Measurements from ENCODE around the gene PLEKHG1. TPM values are rescaled to one million over a fixed set of nuclear protein-coding genes. Genes with fewer than 3 reads are reported as not detected.

The PLEKHG1 gene
- total and polyA plus RNA-seq, 2 of the 13 experiments (the other 11 are each of a cell fraction or from before 2014, with no cell fraction given): 0.03 to 0.04 TPM

DNA sequence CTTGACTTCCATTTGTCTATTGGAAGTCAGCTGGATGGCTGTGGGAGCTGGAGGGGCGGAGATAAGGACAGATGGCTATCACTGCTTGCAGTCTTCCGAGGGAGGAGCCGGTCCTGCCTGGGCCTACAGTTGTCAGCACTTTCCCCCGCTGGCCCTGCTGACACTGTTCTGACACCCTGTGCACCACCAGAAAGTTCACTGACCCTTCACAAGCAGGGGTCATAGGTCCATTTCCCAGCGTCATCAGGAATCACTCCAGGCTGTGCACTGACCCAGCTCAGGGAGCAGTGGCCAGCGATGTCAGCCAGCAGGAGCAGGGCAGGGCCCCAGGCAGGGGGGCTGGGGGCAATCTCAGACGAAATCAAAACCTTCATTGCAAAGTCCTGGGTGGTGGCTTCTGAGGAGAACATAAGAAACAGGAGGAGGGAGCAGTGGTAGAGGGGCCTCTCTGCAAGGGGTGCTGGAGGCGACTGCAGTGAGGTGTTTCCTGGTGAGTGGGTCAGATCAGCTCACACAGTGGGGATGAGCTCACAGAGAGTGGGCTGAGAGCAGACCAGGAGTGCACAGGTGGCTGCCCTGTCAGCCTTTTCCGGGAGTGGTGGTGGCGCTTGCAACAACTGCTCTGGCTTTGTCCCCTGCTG is 26.5 kb upstream of the PLEKHG1 start (continued):
- TF ChIP-seq, protein P1, sequence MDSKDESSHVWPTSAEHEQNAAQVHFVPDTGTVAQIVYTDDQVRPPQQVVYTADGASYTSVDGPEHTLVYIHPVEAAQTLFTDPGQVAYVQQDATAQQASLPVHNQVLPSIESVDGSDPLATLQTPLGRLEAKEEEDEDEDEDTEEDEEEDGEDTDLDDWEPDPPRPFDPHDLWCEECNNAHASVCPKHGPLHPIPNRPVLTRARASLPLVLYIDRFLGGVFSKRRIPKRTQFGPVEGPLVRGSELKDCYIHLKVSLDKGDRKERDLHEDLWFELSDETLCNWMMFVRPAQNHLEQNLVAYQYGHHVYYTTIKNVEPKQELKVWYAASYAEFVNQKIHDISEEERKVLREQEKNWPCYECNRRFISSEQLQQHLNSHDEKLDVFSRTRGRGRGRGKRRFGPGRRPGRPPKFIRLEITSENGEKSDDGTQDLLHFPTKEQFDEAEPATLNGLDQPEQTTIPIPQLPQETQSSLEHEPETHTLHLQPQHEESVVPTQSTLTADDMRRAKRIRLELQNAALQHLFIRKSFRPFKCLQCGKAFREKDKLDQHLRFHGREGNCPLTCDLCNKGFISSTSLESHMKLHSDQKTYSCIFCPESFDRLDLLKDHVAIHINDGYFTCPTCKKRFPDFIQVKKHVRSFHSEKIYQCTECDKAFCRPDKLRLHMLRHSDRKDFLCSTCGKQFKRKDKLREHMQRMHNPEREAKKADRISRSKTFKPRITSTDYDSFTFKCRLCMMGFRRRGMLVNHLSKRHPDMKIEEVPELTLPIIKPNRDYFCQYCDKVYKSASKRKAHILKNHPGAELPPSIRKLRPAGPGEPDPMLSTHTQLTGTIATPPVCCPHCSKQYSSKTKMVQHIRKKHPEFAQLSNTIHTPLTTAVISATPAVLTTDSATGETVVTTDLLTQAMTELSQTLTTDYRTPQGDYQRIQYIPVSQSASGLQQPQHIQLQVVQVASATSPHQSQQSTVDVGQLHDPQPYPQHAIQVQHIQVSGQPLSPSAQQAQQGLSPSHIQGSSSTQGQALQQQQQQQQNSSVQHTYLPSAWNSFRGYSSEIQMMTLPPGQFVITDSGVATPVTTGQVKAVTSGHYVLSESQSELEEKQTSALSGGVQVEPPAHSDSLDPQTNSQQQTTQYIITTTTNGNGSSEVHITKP (CRISPR knock-in tag; IDR thresholded peaks at IDR 0.05; ENCODE audit: low read depth): no peak
- TF ChIP-seq, protein P2, sequence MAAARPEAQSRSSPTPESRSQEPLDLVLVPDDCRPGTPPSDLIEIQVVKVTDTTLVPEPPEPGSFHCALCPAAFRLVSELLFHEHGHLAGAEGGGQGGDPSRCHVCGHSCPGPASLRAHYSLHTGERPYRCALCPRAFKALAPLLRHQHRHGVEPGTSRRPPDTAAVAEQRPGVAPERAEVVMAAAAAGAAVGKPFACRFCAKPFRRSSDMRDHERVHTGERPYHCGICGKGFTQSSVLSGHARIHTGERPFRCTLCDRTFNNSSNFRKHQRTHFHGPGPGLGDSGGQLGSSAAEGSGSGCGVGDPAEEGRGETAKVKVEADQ (CRISPR knock-in tag; IDR thresholded peaks at IDR 0.05; ENCODE audit: borderline replicate concordance): no peak
- TF ChIP-seq ZSCAN9 (CRISPR knock-in tag; IDR thresholded peaks at IDR 0.05; ENCODE audit: borderline replicate concordance): no peak
- no peak for TF ChIP-seq FOXC1 (CRISPR knock-in tag; IDR thresholded peaks at IDR 0.05; ENCODE audit: borderline replicate concordance)
- TF ChIP-seq FOSL1 (CRISPR knock-in tag; IDR thresholded peaks at IDR 0.05; ENCODE audit: borderline replicate concordance): no peak
- TF ChIP-seq IRX3 (CRISPR knock-in tag; IDR thresholded peaks at IDR 0.05; ENCODE audit: borderline replicate concordance, low read depth): no peak
- no peak for TF ChIP-seq SMAD9 (CRISPR knock-in tag; IDR thresholded peaks at IDR 0.05)
- no peak for TF ChIP-seq MXD4 (CRISPR knock-in tag; IDR thresholded peaks at IDR 0.05)
- no peak for TF ChIP-seq ASH2L (IDR thresholded peaks at IDR 0.05; ENCODE audit: insufficient read length, low read depth, low read length)
- TF ChIP-seq RXRA (CRISPR knock-in tag; IDR thresholded peaks at IDR 0.05): peak; percentile 93
- no peak for TF ChIP-seq KDM2A (CRISPR knock-in tag; IDR thresholded peaks at IDR 0.05; ENCODE audit: borderline replicate concordance, low read depth)
- TF ChIP-seq, protein P3, sequence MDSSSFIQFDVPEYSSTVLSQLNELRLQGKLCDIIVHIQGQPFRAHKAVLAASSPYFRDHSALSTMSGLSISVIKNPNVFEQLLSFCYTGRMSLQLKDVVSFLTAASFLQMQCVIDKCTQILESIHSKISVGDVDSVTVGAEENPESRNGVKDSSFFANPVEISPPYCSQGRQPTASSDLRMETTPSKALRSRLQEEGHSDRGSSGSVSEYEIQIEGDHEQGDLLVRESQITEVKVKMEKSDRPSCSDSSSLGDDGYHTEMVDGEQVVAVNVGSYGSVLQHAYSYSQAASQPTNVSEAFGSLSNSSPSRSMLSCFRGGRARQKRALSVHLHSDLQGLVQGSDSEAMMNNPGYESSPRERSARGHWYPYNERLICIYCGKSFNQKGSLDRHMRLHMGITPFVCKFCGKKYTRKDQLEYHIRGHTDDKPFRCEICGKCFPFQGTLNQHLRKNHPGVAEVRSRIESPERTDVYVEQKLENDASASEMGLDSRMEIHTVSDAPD (CRISPR knock-in tag; IDR thresholded peaks at IDR 0.05): no peak
- TF ChIP-seq, protein P4, sequence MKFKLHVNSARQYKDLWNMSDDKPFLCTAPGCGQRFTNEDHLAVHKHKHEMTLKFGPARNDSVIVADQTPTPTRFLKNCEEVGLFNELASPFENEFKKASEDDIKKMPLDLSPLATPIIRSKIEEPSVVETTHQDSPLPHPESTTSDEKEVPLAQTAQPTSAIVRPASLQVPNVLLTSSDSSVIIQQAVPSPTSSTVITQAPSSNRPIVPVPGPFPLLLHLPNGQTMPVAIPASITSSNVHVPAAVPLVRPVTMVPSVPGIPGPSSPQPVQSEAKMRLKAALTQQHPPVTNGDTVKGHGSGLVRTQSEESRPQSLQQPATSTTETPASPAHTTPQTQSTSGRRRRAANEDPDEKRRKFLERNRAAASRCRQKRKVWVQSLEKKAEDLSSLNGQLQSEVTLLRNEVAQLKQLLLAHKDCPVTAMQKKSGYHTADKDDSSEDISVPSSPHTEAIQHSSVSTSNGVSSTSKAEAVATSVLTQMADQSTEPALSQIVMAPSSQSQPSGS (CRISPR knock-in tag; IDR thresholded peaks at IDR 0.05): peak; percentile 28; the same call in 1 of the 2 replicates
- TF ChIP-seq RNF2 (conservative IDR thresholded peaks at IDR 0.05; ENCODE audit: low read depth): no peak
- TF ChIP-seq ARHGAP35 (CRISPR knock-in tag; IDR thresholded peaks at IDR 0.05; ENCODE audit: borderline replicate concordance): no peak
- TF ChIP-seq, protein P5, sequence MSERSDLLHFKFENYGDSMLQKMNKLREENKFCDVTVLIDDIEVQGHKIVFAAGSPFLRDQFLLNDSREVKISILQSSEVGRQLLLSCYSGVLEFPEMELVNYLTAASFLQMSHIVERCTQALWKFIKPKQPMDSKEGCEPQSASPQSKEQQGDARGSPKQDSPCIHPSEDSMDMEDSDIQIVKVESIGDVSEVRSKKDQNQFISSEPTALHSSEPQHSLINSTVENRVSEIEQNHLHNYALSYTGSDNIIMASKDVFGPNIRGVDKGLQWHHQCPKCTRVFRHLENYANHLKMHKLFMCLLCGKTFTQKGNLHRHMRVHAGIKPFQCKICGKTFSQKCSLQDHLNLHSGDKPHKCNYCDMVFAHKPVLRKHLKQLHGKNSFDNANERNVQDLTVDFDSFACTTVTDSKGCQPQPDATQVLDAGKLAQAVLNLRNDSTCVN (CRISPR knock-in tag; IDR thresholded peaks at IDR 0.05; ENCODE audit: borderline replicate concordance): no peak
- no peak for TF ChIP-seq ZNF619 (CRISPR knock-in tag; IDR thresholded peaks at IDR 0.05)
- TF ChIP-seq ZNF552 (CRISPR knock-in tag; IDR thresholded peaks at IDR 0.05; ENCODE audit: borderline replicate concordance): no peak
- TF ChIP-seq SRSF1 (optimal IDR thresholded peaks at IDR 0.05; ENCODE audit: low read depth, low read length): no peak
- TF ChIP-seq ZFP37 (CRISPR knock-in tag; IDR thresholded peaks at IDR 0.05; ENCODE audit: borderline replicate concordance): no peak

All from HepG2 (cell line).